ENCODE results near the gene C12orf50. TPM values are rescaled to one million over a fixed set of nuclear protein-coding genes. Genes with fewer than 3 reads are reported as not detected.
"Not testable (repeated sequence)": the region's sequence is repeated elsewhere in the genome, so short reads cannot be mapped to it uniquely, and the experiment has no call there.

The C12orf50 gene
- total RNA-seq, 1 donor from 2014 or later: not detected

DNA sequence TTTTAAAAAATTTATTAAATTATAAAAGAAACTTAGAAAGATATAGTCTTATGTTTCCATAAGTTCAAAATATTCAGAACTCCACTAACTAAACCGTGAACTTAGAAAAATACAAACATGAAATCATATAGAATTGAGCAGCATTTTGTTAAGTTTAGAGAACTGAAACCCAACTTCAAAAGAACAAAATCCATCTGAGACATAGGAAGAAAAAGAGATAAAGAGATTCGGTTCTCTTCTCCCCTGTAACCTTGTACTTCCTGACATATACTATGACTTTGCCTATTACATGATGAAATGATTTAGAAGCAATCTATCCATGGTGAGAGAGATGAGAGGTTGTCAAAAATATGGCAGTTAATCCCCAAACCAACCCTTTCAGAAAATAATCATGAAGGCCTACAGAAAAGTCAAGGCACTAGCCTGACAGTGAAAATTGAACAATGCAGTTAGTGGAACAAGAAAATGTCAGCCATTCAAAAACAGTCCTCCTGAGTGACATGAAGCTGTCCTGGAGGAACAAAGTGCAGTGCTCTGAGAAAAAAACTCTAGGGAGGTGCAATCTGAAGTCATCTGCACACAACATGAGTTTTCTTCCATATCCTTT lies 44.0 kb downstream of the C12orf50 start:
- DNase-seq: no peak

DNA sequence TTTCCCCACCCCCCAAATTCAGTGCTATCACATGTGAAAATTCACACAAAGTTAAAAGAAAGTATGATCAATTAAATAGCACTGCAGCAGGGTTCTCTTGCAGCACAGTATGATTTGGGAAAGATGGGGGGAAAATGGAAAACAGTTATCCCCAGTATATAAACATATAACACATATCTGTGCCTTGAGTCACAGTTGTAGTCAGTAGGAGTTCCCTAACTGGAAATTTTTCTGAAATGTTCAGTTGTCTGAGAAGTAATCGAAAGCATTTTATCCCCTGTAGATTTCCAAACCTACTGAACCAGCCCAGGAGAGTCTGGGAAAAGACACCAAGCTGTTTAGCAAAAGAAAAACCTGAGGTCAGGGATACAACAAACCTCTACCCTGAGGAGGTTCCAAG lies 47.0 kb downstream of the C12orf50 start:
- DNase-seq: no peak

DNA sequence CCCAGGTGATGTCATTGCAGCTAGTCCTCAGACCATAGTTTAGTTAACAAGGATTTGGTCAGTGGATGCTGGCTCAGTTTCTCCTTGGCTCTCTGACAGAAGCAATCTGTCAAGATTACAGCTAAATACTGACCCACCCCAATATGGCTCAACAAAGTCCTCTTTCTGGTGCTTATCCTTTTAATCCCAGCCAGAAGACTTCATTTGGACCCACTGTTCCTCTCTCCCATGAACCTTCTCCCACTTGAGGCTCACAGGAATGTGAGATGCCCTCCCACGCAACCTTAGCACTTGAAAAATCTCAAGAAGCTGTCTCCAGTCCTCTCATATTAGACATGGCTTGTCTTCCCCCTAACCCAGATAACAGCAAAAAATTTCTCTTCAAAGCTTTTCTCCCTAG lies 47.7 kb downstream of the C12orf50 start:
- no peak for DNase-seq

DNA sequence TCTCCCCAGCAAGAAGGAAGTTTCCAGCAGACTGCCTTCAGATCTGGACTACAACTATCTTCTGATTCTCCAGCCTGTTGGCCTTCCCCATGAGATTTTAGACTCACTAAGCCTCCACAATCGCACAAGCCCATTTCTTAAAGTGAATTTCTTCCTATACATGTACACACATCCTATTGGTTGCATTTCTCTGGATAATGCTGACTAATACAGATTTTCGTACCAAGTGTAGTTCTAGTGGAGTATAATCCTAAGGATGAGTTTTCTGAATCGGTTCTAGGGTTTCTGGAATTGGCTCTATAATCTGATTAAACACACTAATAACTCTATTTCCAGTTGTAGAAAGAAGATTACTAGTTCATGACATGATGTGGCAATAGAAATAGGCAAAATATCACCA lies 53.3 kb downstream of the C12orf50 start:
- DNase-seq: no peak

DNA sequence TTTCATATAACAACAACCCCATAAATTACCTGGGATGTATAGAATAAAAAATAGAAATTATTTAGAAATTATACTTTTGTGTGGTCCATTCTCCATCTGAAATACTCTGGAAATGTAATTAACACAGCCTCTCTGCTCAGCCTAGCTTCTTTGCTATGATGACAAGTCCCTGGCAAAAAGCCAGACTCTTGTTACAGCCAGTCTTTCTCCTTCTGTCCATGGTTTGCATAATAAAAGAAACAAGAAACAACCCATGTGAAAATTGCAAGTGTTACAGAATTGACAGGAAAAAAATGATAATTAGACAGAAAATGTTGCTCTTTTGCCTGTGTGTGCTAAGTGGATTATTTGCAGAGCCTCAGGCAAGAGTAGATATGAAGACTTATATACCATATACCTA lies 61.3 kb downstream of the C12orf50 start:
- DNase-seq: peak; percentile 71

DNA sequence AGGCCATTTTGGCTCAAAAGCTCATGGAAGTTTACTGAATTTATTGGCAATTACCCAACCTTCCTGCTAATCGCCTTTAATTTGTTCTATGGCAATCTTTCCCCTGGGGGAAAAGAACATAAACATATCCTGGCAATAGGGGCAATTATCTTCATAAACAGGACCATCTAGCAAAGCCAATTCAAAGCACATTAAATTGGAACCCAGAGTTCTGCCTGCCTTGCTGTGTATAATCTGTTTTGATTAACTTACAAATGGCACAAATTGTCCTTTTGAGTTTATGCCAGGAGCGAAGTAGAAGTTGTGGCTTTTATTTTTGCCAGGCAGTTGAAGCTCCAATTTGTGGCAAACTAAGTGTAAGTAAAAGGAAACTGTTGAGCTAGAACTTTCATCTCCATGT lies 68.6 kb downstream of the C12orf50 start:
- DNase-seq: no peak

DNA sequence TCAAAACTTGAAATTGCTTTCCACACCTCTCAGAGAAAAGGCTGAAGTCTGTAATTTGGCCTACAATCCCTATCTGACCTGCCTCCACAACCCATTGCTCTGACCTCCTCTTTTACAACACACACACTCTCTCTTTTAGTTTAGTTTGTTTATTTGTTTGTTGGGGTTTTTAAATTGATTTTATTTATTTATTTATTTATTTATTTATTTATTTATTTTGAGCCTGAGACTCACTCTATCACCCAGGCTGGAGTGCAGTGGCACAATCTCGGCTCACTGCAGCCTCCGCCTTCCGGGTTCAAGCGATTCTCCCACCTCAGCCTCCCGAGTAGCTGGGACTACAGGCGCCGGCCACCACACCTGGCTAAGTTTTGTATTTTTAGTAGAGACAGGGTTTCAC lies 75.2 kb downstream of the C12orf50 start:
- DNase-seq: not testable (repeated sequence)

DNA sequence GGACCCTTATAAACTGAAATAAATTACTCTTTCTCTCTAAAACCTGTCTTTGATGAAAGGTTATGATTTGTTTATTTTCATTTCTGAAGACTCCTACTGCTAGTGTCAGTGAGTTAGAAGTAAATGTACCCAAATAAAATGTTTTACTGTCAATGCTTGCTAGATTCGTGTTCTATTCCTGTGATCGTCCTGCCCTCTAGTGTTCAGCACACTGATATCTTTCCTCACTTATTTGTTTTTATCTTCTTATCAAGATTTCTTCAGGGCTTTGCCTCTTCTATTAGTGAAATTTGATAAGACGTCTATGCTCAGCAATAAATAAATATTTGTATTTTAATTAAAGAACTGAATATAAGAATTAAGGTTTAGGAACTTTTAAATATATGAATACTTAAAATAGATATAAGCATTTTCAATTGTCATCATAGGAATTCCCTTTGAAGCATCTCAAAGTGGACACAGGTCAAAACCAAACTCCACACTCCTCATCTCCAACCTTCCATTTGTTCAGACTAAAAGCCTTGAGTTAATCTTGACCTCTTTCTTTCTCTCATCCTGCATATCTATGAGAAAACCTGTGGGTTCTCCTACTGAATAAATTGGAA lies 75.8 kb downstream of the C12orf50 start:
- DNase-seq: peak; percentile 74

DNA sequence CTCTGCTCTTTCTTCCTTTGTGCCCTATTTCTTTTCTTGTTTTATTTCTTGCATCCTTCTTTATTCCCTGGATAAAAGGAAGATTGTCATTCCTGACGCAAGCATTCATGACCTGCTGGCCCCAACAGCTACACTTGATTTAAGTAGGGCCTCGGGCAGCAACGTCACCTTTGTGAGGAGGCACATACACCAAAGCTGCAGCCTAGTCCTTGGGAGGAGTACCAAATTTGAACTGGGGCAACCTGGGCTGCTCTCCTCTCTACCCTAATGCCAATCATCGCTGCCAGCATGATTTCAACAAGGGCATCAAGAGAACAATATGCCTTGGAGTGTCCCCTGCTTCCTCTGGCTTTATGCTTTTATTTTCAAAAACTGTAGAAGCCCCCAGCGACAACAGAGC lies 76.4 kb downstream of the C12orf50 start:
- DNase-seq: no peak

DNA sequence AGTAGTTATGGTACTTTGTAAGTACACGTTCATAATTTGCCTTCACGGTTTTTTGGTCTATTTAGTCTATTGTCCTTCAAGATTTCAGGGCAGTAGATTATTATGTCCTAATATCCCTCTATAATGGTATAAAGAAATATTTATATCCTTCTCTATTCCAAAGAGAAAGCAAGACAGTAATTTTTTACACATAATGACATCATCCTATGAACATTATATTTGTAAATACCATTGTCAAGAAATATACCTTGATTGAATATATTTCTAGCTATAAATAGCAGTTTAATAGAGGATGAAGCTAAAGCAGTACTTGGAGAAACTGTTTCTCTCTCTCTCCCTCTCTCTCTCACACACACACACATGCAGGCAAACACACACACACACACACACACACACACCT lies 77.0 kb downstream of the C12orf50 start:
- DNase-seq: no peak

DNA sequence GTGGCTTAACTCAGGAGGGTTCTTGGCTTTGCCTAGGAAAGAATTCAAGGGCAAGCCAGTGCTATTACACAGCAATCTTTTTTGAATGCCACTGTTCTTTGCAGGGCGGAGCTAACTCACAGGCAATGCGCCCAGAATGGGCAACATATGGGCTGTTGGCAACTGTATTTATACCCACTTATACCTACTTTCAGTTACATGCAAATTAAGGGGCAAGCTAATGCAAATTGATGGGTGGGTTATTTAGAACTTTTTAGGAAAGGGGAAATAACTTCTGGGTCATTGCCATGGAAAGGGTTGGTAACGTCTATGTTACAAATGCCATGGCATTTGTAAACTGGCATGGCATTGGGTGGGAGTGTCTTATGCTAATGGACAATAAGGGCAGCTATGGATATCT lies 85.4 kb downstream of the C12orf50 start:
- no peak for DNase-seq

DNA sequence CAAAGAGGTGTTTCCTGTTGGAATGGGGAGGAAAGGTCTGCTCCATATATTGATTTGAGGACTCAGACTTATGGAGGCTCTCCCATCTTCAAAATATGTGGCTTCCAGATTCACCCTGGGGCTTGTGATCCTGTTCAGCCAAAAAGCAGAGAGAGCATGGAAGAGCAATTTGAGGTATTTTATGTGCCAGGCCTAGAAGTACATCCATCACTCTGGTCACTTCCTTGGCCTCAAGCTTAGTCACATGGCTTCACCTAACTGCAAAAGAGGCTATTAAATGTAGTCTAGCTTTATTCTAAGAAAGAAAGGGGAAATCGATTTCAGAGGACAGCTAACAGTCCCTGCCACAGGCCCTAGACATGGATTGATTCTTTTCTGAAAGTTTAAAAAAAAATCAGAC lies 86.2 kb downstream of the C12orf50 start:
- DNase-seq: no peak

DNA sequence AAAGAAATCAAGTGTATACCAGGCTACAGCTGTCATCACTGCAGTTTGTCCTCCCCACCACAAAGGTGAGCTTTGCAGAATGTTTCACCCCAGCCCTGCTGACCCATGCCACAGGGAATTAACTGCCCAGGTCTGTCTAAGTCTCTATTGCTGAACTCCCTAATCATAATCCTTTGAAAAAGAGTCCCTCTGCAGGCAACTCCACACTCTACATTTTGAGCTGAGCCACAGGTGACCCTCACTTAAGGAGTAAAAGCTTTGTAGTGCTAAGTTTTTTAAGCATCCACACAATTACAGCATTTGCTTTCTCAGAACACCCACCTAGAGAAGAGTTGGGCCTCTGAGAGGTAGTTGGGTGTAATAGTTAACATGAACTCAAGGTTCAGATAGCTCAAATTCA lies 90.0 kb downstream of the C12orf50 start:
- no peak for DNase-seq

DNA sequence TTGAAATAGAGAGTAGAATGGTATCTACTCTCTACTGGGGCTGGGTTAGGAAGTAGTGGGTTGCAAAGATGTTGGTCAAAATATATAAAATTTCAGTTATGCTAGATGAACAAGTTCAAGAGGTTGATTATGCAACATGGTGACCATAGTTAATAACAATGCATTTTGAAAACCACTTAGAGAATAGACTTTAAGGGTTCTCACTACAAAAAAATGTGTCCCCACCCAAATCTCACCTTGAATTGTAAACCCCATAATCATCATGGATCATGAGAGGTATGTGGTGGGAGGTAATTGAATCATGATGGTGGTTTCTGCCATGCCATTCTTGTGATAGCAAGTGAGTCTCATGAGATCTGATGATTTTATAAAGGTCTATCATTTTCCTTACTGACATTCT lies 94.0 kb downstream of the C12orf50 start:
- DNase-seq: no peak

DNA sequence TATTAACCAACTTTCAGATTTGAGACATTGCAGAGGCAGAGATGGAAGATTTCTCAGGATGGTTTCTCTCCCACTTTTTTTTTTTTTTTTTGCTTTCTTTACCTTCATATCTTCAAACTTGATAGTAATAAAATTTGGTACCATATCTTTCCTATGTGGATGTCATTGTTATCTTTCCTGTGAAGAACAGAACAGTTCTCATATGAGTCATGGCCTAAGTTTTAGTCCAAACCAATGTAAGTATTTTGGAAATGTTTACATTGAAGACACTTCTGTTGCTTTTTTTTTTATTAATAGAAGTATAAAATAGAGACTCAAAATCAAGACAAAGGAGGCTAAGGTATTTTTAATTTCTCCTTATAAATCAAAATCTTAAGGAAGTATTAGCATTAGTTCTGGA lies 95.2 kb downstream of the C12orf50 start:
- no peak for DNase-seq

DNA sequence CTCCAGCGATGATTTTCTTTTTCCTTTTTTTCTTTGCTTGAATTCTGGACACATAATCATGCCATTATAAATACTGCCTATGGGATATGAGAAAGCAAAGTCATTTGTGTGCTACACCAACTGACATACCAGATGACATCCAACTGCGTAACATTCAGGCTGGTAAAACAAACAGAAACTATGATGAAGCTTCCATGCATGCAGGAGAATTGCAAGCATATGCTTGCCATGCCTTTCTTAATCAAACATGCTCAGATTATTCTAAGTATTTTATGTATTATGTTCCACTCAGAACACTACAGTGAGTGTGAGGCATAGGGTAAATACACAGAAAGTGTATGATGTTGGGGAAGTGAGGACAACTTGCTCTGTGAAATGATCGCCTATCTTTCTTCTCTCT lies 97.4 kb downstream of the C12orf50 start:
- no peak for DNase-seq

DNA sequence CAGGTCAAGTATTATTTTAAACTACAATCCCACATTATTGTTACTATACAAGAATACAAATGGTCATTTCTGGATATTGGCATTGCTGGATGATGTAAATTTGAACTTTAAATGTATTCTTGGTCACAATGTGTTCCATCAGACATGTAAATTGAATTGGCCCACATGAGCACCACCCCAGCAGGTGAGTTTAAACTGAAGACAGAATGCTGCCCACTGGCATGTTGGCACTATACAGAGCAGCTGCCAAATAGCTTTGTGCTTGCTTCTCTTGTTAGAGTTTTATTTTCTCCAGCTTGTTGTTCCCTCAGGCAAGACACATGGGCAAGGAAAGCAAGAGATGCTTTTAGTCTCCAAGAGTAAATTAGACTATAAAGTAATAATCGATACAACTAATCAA lies 98.6 kb downstream of the C12orf50 start:
- DNase-seq: no peak

Small RNA genes within 50 kb of the gene (small RNA-seq; reads per million reads assigned to genes)
- gene RNA5SP364 (ENCODE audit: low replicate concordance): not detected

Other genes with a start within 250 kb of the C12orf50 start
- 34.6 TPM for gene CEP290, start 112.7 kb upstream of the C12orf50 start, total RNA-seq
- 37.1 TPM for gene TMTC3, start 112.9 kb upstream of the C12orf50 start, total RNA-seq